CD4-positive, alpha-beta T cell treated with Interleukin-15 for 4 hours (primary cell): ENCODE data around the gene PLD6.
"Not testable (repeated sequence)": the region's sequence is repeated elsewhere in the genome, so short reads cannot be mapped to it uniquely, and the experiment has no call there.

ENCODE experiments used
- DNase-seq: peaks from one replicate; pipeline ENCODE4 v3.0.0-alpha.2; 2020; ENCODE audit warnings: low spot score

The PLD6 gene

DNA sequence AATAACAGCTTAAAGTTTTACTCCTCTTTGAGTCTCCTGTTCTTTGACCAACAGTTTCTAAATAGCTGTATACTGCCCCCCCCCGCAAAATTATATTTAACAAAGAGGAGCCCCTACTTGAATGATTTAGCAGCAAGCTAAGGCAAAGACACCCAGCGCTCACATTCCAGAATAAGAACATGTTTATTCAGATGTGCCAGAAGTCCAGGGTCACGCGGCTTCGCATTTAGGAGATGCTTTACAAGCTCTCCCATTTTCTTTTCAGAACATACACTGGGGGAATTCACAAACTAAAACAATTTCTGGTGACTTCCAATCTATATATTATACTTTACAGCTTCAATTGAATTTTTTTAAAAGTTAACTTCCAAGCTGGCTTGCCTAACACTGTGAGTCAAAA is 5.3 kb downstream of the PLD6 start:
- DNase-seq: no peak

DNA sequence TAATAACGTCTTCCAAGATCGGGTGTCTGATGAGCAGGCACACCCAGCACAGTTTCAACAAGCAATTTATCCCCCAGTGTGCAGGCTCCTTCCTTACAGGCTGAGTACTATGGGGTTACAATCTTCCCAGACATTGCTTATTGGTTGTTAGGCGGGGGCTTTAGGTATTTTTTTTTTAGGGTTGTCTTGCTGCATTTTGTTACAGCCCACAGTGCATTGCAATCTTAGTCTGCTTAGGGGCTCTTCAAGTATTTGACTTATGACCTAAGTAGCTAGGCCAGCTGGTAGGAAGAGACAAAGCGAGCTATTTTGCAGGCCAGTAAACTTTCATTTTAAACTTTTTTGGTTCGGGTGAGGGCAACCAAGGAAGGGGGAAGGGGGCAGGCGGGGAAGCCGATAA is 5.8 kb downstream of the PLD6 start:
- no peak for DNase-seq

DNA sequence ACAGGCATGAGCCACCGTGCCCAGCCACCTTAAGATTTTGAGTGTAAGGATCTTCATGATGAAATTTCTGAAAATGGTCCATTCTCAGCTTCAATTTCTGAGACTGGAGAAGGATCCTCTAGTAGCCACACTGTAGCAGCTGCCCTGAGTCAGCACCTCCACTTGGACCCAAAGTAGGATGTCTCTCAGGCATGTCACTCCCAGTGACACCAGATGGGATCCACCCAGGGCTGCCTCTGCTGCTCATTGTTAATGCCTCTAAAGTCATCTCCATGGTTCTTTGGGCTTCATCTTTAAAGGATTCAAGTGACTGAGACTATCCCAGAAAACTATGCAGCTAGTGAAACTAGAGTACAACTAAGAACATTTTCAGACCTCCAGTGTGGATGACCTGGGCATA is 7.9 kb downstream of the PLD6 start:
- no peak for DNase-seq

DNA sequence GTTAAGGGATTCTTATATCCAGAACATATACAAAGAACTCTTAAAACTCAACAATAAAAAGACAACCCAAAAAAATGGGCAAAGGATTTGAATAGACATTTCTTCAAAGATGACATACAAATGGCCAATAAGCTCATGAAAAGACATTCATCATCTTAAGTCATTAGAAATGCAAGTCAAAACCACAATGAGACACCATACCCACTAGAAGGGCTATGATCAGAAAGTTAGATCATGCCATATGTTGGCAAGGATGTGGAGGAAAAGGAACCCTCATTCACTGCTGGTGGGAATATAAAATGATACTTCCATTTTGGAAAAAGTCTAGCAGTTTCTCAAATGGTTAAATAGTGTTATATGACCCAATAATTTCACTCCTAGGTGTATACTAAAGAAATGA is 9.4 kb downstream of the PLD6 start:
- DNase-seq: no peak

DNA sequence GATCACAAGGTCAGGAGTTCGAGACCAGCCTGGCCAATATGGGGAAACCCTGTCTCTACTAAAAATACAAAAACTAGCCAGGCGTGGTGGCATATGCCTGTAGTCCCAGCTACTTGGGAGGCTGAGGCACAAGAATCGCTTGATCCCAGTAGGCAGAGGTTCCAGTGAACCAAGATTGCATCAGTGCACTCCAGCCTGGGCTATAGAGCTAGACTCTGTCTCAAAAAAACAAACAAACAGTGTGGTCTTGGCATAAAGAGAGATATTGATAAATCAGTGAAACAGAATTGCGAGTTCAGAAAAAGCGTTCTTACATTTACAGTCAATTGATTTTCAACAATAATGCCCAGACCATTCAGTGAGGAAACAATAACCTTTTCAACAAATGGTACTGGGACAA is 10.7 kb downstream of the PLD6 start:
- DNase-seq: not testable (repeated sequence)

DNA sequence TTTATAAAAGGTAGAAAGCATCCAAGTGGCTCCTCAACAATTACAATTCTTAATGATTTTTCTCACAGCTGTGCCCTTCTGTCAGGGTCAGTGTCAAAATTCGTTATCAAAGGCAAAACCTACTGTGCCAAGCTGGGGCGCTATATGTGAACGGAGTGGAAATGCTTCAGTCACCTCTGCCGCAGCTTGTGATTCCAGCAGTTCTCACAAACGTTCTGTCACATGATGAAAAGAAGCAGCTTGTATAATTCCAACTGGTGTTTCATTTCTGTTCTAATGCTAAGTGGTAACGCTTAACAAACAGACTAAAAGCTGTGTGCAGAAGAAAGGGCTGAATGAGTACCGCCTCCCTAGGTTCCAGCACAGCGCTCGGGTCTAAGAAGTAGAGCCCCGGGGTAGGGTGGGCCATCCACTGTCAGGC is 14.2 kb downstream of the PLD6 start:
- DNase-seq: no peak

DNA sequence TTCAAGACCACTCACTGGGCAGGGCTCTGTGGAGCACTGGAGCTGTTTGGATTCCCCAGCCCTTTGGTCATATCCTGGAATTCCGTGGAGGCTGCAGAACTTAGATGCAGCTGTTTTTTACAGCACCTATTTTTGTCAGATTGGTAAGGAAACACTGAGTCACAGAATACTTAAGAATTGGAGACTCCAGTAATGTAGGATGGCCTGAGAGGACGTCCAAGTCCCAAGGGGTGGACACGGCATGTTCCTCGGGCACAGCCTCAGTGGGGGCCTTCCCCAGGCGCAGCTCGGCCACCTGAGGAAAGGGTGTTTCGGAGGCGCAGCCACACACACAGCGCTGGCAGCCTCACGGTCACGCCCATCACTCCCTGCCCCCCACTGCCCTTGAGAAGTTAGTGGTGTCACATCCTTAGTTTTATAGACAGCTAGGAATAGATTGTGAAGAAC is 14.8 kb downstream of the PLD6 start:
- DNase-seq: no peak

DNA sequence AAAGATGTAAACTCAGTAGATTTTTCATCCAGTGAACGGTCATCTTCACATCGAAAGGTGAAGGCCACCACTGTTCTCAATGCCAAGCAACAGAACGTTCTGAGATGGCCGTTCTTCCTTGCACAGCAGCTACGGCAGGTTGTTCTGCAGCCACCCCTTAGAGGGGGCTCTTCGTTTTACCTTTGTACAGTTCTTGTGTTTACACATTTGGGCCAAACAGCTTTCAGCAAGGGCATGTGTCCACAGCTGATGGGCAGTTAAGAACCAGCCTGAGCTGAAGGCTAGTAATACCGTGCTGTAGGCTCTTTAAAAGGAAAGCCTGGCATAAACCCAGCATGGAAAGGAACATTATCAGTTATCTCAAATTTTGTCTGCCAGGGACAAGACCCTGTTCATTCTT is 15.9 kb downstream of the PLD6 start:
- no peak for DNase-seq

DNA sequence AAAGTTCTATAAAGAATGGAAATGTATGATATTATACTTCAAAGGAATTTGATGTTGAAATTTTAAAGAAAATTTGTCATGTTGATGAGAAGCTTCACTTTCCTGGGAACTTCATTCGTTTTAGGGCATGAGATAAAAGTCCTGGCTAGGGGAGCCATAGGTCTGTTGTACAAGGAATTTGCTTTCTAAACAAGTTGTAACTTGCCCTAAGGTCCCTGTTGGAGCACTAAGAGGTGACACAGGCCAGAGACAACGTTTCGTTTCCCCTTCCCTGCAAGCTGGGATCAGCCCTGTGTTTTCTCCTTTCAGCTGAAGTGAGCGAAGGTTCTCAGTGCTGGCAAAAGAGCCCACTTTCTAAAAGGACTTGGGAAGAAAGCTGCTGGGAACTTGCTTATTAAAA is 16.6 kb downstream of the PLD6 start:
- DNase-seq: no peak

DNA sequence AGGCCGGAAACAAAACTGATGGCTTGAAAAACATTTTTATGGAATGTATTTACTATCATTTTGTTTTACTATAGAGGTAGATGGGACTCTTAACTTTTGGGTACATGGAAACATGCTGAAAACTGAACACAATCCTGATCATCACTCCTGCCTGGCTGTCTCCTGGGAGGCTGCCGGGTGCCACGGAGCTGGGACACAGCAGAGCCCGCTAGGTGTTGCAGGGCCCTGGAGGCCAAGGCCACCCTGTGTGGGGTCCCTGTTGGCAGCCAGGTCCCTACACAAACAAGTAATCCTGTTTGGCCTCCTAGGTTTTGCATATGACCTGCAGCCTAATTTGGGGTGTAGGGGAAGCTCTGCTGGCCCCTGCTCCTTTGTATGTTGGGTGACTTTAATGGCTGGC is 17.5 kb downstream of the PLD6 start:
- DNase-seq: no peak

DNA sequence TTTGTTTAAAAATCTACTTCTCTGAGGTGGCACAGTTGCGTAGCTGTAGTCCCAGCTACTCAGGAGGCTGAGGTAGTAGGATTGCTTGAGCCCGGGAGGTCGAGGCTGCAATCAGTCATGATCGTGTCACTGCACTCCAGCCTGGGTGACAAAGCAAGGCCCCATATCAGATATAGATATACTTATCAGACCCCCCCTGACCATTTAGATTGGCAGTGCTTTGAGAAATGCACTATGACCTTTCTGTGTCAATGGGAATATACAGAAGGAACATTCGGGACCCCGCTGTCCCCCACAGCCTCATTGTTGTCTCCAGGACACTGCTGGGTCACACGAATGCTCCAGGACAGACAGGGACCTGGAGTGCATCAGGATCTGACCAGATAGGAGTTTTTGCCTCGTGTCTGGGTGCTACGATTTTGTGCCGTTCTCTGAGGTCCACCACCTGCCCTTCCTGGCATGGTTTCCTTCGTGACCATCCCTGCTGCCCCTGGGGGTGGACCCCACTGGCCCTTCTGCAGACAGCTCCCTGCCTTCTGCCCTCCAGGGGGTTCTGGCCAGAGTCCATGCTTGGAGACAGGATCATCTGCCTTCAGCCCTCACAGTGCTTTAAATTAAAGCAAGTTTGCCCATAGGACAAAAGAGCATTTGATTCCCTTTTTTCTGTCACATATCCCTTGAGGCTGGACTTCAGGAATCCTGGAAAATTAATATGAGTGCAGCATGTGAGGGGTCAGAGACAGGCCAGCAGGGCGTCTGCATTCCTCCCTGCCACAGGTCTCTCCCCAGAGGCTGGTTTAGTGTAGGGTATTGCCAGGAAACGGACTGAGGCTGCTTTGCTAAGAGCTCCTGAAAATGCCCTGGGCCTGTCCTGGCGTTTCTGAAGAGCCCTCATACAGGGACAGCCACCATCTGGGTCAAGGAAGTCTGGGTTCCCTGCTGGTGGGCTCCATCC is 19.3 kb downstream of the PLD6 start:
- DNase-seq: no peak

DNA sequence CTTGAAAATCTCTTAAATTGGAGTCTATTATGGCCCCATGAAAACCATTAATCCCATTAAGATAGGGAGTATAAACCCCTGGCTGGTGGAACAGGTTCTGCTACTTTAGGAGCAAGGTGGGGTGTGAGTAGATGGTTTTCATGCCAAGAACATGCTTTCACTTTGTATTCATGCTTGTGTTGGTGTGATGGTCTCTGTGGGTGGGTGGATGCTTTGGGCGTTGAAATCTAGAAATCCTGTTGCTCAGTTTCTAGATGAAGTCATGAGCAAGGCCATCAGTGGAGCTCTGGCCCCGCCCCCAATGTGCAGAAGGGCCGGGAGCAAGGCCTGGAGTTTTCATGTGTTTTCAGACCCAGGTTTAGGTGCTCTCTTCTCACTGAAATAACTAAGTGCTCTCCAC is 20.1 kb downstream of the PLD6 start:
- no peak for DNase-seq

DNA sequence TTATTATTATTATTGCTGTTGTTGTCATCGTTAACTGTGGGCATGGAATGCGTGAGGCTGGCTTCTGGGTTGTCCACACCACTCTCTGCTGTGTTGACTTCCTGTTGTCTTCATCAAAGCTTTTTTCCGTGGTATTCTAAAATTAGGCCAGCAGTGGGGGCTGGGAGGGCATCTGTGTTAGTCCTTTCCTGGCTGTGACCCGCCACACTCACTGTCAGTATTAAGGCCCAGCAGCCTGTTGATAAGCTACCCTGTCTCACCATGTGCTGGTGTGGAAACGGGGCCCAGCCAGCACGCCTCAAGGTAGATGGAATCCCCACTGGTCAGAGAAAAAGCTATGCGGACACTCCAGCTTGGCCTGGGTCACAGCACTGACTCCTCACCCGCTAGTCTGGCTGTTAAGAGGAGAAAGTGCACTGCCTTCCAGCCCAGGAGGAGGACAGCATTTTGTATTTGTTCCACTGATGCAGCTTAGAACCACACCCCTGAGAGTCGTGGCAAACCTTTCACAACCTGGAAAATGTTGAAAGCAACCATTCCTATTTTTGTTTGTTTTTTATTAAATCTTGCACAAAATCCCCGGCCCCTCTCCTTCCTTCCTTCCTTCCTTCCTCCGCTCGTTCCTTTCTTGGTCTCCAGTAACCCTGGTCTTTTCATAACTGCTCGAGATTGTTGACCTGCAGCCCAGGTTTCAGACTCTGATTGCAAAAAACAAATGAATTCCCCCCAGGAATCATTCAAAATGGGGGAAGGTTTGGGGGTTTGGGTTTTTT is 21.0 kb downstream of the PLD6 start:
- not testable (repeated sequence) for DNase-seq

DNA sequence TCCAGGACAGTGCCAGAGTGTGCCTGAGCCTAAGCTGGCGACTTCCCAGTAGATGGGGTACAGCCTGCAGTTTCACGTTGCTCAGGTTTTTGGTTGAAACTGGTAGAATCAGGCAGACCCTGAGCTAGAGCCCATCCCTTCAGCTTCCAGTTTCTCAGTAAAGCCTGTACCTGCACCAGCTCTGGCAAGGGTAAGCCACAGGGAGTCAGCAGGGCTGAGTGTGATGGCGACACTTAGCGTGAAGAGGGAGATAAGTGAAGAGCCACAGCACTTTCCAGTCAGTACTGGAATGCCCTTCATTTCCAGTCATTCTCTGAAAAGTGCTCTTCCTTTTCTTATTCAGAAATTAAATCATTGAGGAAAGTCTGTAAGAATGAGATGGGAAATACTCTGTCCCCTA is 22.4 kb downstream of the PLD6 start:
- no peak for DNase-seq

DNA sequence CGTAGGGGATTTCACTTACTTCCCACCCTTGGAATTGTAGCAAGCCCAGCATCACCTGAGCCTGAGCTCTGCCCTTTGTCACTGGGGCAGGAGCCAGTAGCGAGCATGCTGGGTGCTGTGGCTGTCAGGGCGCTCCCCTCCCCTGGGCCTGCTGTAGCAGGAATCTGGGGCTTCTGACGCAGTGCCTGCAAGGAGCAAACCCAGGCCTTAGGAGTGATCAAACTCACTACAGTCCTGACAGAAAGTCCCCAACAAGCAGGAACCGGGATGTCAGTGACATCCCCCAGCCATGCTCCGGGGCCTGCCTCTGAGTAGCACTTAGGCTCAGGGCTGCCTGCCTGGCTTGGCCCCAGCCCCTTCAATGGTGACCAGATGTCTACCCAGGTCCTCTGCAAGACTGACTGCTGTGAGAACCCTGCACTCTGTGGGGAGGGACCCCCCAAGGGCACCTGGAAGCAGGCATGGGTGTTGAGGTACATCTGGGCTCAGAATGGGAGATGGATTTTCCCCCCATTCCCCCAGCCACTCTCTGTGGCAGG is 23.5 kb downstream of the PLD6 start:
- DNase-seq: no peak

DNA sequence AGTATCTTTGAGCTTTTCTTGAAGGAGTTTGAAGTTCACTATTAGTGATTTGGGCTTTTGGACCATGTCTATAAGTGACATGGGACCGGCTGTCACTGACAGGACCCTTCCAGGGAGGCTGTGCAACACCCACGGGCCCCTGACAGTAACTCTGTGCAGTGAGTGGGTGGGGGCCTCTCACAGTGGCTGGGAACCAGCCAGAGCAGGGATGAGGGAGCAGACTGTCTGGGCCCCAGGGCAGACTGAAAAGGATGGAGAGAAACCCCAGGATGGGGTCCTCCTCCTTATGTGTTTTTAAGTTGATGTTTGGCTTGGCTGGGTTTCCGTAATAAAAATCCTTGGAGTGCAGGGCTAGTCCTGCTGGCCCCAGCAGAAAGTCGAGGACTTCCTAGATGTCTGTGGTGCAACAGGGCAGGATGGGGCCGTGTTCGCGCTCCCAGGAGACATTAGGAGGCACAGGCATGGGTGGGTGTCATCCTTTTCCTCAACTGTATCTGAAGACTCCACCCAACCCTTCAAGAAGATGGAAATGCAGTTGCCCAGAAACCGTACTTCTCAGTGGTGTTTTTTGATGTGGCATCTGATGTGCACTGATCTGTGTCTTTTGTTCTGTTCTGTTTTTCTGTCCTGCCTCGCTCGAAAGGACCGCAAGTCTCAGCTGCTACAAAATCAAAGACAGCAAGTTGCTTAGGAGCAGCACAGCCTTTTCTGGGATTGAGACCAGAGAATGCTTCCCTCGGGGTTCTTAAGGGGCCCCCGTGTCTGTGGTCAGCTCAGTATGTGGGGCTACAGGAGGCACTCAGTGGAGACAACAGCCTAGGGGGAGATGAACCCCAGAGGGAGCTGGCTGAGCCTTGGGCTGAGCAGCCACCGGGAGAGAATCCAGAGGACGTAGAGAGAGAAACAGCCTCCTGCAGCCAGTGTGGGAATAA is 24.2 kb downstream of the PLD6 start:
- DNase-seq: peak; percentile 65

DNA sequence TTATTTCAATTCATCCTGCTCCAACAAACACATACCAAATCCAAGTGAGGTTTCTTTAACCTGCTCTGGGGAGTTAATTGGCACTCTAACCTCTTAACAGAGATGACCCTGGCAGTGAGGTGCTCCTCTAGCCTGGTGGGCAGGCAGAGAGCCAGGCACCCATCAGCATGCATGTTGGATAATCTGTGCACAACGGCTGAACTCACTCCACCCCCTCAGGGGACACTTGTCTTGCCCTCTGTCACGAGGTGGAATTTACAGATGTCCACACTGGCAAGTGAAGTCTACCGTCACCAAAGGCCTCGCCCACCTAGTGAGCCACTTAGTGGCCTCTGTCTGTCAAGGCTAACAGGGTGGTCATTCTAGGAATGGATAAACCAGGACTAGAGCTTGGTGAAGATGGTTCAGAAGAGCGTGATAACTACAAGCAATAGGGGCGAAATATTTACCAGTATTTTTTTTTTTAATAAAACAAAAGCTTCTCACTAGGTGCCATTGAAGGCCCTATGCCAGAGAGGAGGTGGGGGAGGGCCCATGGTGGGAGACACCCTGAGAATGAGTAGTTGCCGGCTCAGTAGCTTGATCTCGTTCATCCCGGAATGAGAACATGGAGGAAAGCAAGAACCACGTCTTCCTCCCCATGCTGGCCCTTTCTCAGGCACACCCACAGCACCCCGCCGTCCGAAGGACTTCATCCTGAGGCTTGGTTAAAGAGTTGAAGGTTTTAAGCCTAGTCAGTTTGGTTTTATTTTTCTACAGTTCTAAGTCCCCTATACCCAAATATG is 25.2 kb downstream of the PLD6 start:
- no peak for DNase-seq

DNA sequence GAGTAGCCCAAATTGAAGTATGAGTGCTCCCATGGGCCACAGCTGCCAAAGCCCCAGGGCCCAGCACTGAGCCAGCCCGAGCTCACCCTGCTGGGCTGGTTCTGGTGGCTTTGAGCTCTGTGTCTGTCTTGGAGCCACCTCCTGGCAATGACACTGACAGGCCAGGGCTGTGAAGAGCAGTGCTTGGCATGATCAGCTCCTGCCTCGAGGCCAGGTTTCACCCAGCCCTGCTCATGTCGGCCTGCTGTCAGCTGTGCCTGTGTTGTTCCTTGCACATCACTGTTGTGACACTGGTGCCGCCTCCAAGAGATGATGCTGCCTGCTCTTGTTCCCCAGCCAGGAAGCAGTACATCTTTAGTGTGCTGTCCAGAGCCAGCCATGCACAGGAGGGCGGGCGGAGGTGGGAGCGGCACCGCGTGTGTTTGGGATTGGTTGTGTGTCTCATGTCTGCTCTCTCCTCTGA is 26.0 kb downstream of the PLD6 start:
- DNase-seq: peak; percentile 33

DNA sequence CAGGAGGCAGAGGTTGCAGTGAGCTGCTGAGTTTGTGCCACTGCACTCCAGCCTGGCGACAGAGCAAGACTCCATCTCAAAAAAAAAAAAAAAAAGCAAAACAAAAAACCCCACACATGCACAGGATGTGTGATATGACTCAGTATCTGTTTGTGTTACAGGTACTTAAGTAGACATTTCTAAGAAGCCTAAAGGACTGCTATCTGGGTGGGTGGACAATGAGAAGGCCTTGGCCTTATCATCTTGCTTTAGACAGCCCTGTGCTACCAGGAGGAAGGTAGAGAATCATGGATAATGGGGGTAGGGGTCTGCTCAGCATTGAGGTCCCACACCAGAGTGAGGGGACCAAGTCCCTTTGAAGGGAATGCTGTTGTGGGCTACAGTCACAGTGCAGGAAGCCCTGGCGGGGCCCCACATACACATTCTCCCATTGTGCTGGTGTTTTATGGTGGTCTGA is 26.7 kb downstream of the PLD6 start:
- DNase-seq: peak; percentile 57

DNA sequence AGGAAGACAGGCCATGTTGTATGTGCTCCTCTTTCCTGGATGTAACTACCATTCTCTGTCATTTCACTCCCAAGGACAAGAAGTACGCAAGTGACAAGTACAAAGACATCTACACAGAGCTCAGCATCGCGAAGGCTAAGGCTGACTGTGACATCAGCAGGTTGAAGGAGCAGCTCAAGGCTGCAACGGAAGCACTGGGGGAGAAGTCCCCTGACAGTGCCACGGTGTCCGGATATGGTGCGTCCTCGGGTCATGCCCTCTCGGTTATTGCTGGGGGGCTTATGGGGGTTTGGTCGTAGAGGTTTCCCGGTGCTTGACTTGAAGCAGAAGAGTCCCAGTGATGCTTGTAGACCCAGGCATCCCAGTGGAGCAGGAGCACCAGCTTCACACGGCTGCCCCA is 29.0 kb downstream of the PLD6 start:
- no peak for DNase-seq

DNA sequence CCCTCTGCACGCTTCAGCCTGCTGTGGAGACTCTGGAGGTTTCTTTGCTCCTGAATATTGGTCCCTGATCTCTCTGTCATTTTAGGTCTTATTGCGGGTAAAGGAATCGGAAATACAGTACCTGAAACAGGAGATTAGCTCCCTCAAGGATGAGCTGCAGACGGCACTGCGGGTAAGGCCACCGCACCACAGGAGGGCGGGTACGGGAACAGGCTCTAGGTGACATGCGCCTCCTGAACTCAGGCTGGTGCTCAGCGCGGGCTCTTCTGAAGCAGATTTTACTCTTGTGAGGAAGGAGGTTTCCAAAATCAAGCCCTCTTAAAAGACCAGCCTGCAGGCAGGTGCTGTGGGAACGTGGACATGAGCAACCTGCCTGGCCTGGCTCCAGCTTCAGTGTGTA is 29.8 kb downstream of the PLD6 start:
- no peak for DNase-seq
